HEK293T (cell line): ENCODE data around the gene COL10A1.

Experiments
- CTCF ChIA-PET: fragments of 350-600 bp; formaldehyde crosslinking; extraction: SDS; loops from one replicate; lab custom pipeline; 2021; ENCODE audit warnings: antibody characterized with exemption, inconsistent platforms; lab: Yijun Ruan, JAX
- POLR2A ChIA-PET: fragments of 350-600 bp; formaldehyde crosslinking; extraction: SDS; loops from one replicate; lab custom pipeline; 2020; ENCODE audit warnings: antibody characterized with exemption, inconsistent platforms; lab: Yijun Ruan, JAX
- DNase-seq: peaks from one replicate; pipeline ENCODE4 v3.0.0; 2012; ENCODE audit warnings: mixed read lengths; ENCODE audit errors: extremely low spot score
- ARNT ChIP-seq: fragments of 450-650 bp; IDR thresholded peaks from 2 replicates; pipeline ENCODE4 v1.6.1; 2017; ENCODE audit warnings: mild to moderate bottlenecking
- BHLHE40 ChIP-seq: fragments of 450-650 bp; IDR thresholded peaks from 2 replicates; pipeline ENCODE4 v1.6.1; 2016; ENCODE audit warnings: mild to moderate bottlenecking, moderate library complexity, borderline replicate concordance
- CTBP1 ChIP-seq: fragments of 450-650 bp; IDR thresholded peaks from 2 replicates; pipeline ENCODE4 v1.6.1; 2016; ENCODE audit warnings: borderline replicate concordance
- ELF4 ChIP-seq: fragments of 450-650 bp; IDR thresholded peaks from 2 replicates; pipeline ENCODE4 v1.6.1; 2017; ENCODE audit warnings: antibody characterized with exemption
- FOXA1 ChIP-seq: fragments of 450-650 bp; IDR thresholded peaks from 2 replicates; pipeline ENCODE4 v1.6.1; 2016; ENCODE audit warnings: mild to moderate bottlenecking
- FOXK2 ChIP-seq: fragments of 450-650 bp; IDR thresholded peaks from 2 replicates; pipeline ENCODE4 v1.6.1; 2016; ENCODE audit warnings: mild to moderate bottlenecking
- FOXM1 ChIP-seq: fragments of 450-650 bp; IDR thresholded peaks from 2 replicates; pipeline ENCODE4 v1.6.1; 2017; ENCODE audit warnings: mild to moderate bottlenecking, borderline replicate concordance
- HDGF ChIP-seq: fragments of 450-650 bp; IDR thresholded peaks from 2 replicates; pipeline ENCODE4 v1.6.1; 2017; ENCODE audit warnings: antibody characterized with exemption, borderline replicate concordance
- L3MBTL2 ChIP-seq: fragments of 450-650 bp; conservative IDR thresholded peaks from 2 replicates; pipeline ENCODE4 v1.6.1; 2016; ENCODE audit warnings: mild to moderate bottlenecking
- LEF1 ChIP-seq: fragments of 450-650 bp; IDR thresholded peaks from 2 replicates; pipeline ENCODE4 v1.6.1; 2017; ENCODE audit warnings: mild to moderate bottlenecking, borderline replicate concordance
- NFRKB ChIP-seq: fragments of 450-650 bp; IDR thresholded peaks from 2 replicates; pipeline ENCODE4 v1.6.1; 2016; ENCODE audit warnings: mild to moderate bottlenecking, moderate library complexity
- SP1 ChIP-seq: fragments of 450-650 bp; IDR thresholded peaks from 2 replicates; pipeline ENCODE4 v1.6.1; 2017
- SUZ12 ChIP-seq: fragments of 450-650 bp; IDR thresholded peaks from 2 replicates; pipeline ENCODE4 v1.6.1; 2016; ENCODE audit warnings: mild to moderate bottlenecking
- TARDBP ChIP-seq: fragments of 450-650 bp; IDR thresholded peaks from 2 replicates; pipeline ENCODE4 v1.6.1; 2016
- ZNF384 ChIP-seq: fragments of 450-650 bp; IDR thresholded peaks from 2 replicates; pipeline ENCODE4 v1.6.1; 2016
- TF ChIP-seq, protein P1 (sequence below): fragments of 450-650 bp; IDR thresholded peaks from 2 replicates; pipeline ENCODE4 v1.6.1; 2016

COL10A1 gene

DNA sequence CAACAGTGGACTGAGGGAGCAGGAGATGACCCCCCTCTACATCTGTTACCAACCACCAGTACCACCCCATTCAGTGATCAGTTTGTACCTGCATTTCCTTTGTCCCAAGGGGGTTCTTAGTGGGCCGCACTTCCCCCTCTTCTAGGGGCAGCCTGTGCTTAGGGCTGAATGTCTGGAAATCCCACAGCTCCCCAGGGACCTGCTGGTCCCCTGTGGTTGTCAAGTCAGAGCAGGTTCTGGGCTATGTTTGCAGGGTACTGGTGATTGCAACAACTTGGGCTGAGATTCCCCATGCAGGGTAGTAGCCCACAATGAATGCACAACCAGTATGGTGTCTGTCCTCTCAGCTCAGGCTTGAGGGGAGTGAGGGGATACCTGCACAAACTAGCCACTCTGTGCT lies 39.7 kb upstream of the COL10A1 start:
- ChIA-PET CTCF (no interaction called here), POLR2A (no interaction called here)
- DNase-seq: no peak
- no peak for TF ChIP-seq FOXA1
- no peak for TF ChIP-seq CTBP1
- TF ChIP-seq SP1: no peak
- TF ChIP-seq ZNF384: no peak
- no peak for TF ChIP-seq BHLHE40
- TF ChIP-seq LEF1: no peak
- no peak for TF ChIP-seq ELF4
- TF ChIP-seq FOXK2: no peak
- no peak for TF ChIP-seq SUZ12
- no peak for TF ChIP-seq L3MBTL2
- no peak for TF ChIP-seq FOXM1
- TF ChIP-seq TARDBP: no peak
- no peak for TF ChIP-seq HDGF
- TF ChIP-seq ARNT: no peak
- TF ChIP-seq, protein P1, sequence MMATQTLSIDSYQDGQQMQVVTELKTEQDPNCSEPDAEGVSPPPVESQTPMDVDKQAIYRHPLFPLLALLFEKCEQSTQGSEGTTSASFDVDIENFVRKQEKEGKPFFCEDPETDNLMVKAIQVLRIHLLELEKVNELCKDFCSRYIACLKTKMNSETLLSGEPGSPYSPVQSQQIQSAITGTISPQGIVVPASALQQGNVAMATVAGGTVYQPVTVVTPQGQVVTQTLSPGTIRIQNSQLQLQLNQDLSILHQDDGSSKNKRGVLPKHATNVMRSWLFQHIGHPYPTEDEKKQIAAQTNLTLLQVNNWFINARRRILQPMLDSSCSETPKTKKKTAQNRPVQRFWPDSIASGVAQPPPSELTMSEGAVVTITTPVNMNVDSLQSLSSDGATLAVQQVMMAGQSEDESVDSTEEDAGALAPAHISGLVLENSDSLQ: no peak
- no peak for TF ChIP-seq NFRKB

DNA sequence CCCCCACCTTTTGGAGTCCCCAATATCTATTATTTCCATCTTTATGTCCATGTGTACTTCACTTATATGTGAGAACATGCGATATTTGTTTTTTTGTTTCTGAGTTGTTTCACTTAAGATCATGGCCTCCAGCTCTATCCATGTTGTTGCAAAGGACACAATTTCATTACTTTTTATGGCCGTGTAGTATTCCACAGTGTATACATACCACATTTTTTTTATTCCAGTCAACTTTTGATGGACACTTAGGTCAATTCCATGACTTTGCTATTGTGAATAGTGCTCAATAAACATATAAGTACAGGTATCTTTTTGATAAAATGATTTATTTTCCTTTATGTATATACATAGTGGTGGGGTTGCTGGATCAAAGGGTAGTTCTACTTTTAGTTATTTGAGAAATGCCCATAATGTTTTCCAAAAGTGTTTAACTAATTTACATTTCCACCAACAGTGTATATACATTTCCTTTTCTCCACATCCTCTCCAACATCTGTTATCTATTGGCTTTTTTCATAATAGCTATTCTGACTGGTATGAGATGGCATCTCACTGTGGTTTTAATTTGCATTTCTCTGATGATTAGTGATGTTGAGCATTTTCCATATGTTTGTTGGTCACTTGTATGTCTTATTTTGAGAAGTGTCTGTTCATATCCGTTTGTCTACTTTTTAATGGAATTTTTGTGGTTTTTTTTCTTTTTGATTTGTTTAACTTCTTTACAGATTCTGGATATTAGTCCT lies 34.0 kb upstream of the COL10A1 start:
- CTCF ChIA-PET: no interaction called here
- no peak for DNase-seq
- POLR2A ChIA-PET: no interaction called here
- no peak for TF ChIP-seq CTBP1
- no peak for TF ChIP-seq ELF4
- TF ChIP-seq FOXA1: no peak
- no peak for TF ChIP-seq ARNT
- TF ChIP-seq BHLHE40: no peak
- no peak for TF ChIP-seq TARDBP
- TF ChIP-seq, protein P1: no peak
- TF ChIP-seq SUZ12: no peak
- no peak for TF ChIP-seq SP1
- no peak for TF ChIP-seq ZNF384
- TF ChIP-seq LEF1: no peak
- TF ChIP-seq NFRKB: no peak

DNA sequence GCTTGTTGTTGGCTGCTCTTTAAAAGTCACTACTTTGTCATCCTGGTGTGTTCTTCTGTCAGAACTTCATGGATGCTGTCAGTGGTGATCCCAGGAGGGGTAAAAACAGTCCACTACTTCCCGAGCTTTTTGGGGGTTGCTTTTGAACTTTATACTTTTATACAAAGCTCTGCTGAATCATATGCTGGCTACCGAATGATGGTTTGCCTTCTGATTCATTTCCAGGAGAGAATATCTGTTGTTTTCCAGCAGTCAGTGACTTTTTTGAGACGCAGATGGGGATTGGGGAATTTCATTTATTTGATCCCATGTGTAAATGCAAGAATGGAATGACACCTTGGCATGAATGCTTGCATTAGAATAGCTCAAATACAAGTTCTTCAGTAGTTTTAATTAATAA lies 32.7 kb upstream of the COL10A1 start:
- CTCF ChIA-PET: no interaction called here
- DNase-seq: no peak
- TF ChIP-seq BHLHE40 (no peak), FOXA1 (no peak), ELF4 (no peak), ZNF384 (no peak), L3MBTL2 (no peak), SP1 (no peak)
- TF ChIP-seq, protein P1: no peak
- POLR2A ChIA-PET: no interaction called here

DNA sequence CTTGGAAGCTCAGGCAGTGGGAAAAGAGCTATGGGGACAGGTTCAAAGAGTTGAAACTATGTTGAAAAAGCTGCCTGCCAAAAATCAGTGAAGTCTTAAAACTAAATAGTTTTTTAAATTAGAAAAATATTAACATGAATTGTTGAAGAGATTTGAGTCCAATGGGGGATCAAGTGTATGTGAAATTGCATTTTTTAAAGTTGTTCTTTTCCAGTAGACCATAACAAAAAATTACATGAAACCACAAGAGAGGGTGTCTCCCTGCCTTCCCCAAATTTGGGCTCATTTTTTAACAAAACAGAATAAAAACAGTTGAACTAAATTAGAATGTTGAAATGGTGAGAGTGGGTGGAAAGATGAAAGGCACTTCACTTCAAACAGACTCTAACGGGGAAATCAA lies 31.5 kb upstream of the COL10A1 start:
- no peak for DNase-seq
- CTCF ChIA-PET: no interaction called here
- POLR2A ChIA-PET: no interaction called here
- no peak for TF ChIP-seq NFRKB
- no peak for TF ChIP-seq FOXK2
- no peak for TF ChIP-seq LEF1
- TF ChIP-seq, protein P1: no peak
- TF ChIP-seq CTBP1: no peak
- TF ChIP-seq HDGF: no peak
- TF ChIP-seq FOXM1: no peak
- no peak for TF ChIP-seq TARDBP
- TF ChIP-seq SP1: no peak
- no peak for TF ChIP-seq ELF4
- no peak for TF ChIP-seq SUZ12
- no peak for TF ChIP-seq BHLHE40

DNA sequence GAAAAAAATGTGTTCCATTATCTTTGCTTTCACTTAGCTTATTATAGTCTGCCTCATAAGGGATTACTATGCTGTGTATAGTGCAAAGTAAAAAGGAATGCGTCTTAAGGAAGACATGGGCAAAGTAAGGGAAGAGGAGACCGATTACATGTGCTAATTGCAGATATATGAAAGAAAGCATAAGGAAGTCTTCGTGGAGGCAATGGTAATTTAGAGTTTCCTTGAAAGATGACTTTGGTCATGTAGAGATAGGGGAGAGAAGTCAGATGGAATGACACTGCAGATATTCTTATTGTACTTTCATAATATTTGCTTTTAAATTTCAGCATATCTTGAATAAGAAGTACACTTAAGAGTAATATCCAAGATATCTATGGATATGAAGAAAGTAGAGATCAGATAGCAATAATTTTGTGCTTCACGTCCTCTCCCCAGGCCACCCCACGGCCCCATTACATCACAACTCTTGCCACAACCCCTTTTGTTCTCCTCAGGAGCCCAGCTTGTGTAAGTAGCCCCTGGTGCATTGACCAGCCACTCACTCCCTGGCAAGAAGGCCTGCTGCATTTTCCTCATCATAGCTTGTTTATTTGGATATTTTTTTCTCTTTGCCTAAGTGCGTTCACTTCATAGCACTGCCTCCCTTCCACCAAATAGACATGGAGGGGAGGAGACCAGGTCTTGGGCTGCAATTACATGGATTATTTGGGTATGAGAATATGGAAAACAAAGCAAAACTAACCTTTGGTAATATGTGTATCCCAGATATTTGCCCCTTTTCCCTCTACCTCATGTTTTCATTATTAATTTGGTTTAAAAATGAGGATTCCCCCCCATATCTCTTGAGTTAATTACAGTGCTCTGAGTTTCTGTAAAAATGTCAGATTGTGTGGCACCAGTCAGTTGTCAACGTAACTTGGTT lies 30.7 kb upstream of the COL10A1 start:
- no peak for DNase-seq
- TF ChIP-seq CTBP1 (no peak), SP1 (no peak), ZNF384 (no peak), SUZ12 (no peak), BHLHE40 (no peak), L3MBTL2 (no peak)
- TF ChIP-seq, protein P1: no peak
- CTCF ChIA-PET: interaction anchor here (0.5 kb wide), 1 partner anchor 316 kb away, joined by 4 read pairs; no protein-coding TSS in a partner anchor
- POLR2A ChIA-PET: no interaction called here
